ENCODE data around the gene GRAMD2A.
A peak's percentile ranks its signal among the peaks of the same experiment; 100 is the strongest.

Gene GRAMD2A

GRCh38 chr15:72197460-72198355 is at the start of gene GRAMD2A:
Gene GRAMD2A, minus strand, starts transcription at chr15:72197787.
- peak within 1 kb of the TSS; percentile 76 for H3K4me3 ChIP-seq
- DNase-seq (ENCODE audit: low spot score): peak; percentile 72
- TF ChIP-seq CTCF (IDR thresholded peaks at IDR 0.05): no peak
- H3K27ac ChIP-seq: no peak within 1 kb of the TSS

GRCh38 chr15:72242775-72243370 is 45.3 kb upstream of the GRAMD2A start:
- Histone ChIP-seq H3K27ac (no peak overlapping the region), H3K4me3 (no peak overlapping the region)
- no peak for TF ChIP-seq CTCF (IDR thresholded peaks at IDR 0.05)
- DNase-seq (ENCODE audit: low spot score): no peak

GRCh38 chr15:72239652-72240051 is 42.1 kb upstream of the GRAMD2A start:
- DNase-seq (ENCODE audit: low spot score): no peak
- TF ChIP-seq CTCF (IDR thresholded peaks at IDR 0.05): no peak
- no peak overlapping the region for H3K4me3 ChIP-seq
- no peak overlapping the region for H3K27ac ChIP-seq

GRCh38 chr15:72238586-72238985 is 41.0 kb upstream of the GRAMD2A start:
- no peak for TF ChIP-seq CTCF (IDR thresholded peaks at IDR 0.05)
- Histone ChIP-seq H3K4me3 (no peak overlapping the region), H3K27ac (no peak overlapping the region)
- no peak for DNase-seq (ENCODE audit: low spot score)

GRCh38 chr15:72237853-72238224 is 40.3 kb upstream of the GRAMD2A start:
- no peak for TF ChIP-seq CTCF (IDR thresholded peaks at IDR 0.05)
- H3K4me3 ChIP-seq: no peak overlapping the region
- H3K27ac ChIP-seq: peak overlapping the region; percentile 8 to 79
- DNase-seq (ENCODE audit: low spot score): no peak

GRCh38 chr15:72237029-72237852 is 39.7 kb upstream of the GRAMD2A start:
- no peak for TF ChIP-seq CTCF (IDR thresholded peaks at IDR 0.05)
- DNase-seq (ENCODE audit: low spot score): peak; percentile 87
- H3K4me3 ChIP-seq: peak overlapping the region; percentile 51
- peak overlapping the region; percentile 8 to 79 for H3K27ac ChIP-seq
